HG03460 (cell line): ENCODE measurements around the gene ECT2.
"Not testable (repeated sequence)": the region's sequence is repeated elsewhere in the genome, so short reads cannot be mapped to it uniquely, and the experiment has no call there.

ENCODE experiments used
- ATAC-seq: cut with Tn5 transposase; IDR thresholded peaks from one replicate; pipeline ENCODE4 v1.9.1; 2021; ENCODE audit not compliant: unreplicated experiment

ECT2 gene

DNA sequence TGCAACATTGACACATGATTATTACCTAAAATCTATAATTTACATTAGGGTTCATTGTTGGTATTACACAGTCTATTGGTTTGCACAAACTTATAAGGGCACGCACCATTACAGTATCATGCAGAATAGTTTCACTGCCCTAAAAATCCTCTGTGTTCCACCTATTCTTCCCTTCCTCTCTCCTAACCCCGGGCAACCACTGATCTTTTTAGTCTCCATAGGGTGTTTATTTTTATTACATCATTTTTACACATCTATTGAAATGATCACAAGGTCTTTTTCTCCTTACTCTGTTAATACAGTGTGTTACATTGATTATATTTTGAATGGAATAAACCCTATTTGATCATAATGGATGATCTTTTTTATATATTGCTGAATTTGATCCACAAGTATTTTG is 15.5 kb upstream of the ECT2 start:
- ATAC-seq = no peak

DNA sequence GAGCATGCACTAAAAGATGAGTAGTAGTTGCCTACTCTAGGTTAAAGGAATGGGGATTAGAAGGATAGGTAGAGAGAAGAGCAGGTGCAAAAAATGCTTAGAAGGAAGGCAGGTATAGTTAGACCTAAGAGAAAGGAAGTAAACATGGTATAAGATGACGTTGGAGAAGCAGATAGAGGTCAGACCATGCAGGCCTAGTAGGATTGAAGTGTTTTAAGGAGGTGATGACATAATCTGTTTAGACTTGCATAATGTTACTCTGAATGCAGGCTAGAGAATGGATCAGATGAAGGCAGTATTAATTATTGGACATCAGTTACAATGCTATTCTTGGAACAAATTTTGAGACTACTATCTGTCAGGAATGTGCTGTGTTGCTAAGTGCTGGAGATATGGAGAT is 11.1 kb upstream of the ECT2 start:
- ATAC-seq = no peak

DNA sequence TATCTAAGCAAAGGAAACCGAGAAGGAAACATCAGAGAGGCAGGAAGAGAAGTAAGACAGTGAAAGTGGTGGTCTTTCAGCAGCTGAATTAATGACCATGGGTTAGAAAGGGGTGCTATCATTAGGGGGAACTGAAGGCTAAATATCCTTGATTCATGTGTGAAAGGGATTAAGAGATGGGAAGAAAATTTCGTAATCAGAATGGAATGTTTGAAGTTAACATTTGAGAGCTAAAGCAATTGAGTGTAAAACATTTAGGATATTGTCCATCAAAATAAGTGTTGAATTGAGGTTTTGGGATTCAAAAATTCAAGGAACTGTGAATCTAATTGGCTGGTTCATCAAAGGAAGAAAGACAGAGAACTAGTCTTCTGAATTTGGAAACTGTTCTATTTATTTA is 4.1 kb upstream of the ECT2 start:
- ATAC-seq = no peak

DNA sequence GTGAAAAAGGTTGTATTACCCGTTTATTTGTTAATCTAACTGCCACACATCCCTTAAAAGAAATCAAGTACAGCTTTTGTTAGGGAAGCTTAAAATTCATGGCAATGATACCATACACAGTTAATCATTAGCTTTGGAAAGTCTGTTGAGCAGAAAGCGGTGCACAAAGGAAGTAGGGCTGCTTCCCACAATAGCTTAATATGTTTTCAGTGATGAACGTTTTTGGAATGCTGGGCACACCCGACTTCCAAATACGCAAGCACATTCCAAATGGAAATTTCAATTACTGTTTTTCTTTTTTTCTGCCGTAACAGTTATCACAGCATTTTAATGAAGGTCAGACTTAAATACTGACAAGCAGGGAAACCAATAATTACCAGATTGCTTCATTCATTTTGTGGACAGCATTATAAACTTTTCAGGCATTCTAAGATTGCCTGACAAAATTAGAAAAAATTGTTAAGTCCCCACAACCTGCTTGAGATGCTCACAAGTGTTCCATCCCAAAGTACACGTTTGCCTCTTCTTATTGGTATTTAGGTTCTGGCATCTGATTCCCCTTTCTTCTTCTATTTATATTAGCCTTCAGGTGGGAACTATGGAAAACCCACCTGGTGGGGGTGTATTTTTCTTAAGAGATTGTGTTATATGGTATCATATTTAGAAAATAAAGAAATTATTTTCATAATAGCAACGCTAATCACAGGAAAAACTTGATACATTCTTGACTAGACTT is 1.1 kb upstream of the ECT2 start:
- ATAC-seq = no peak

DNA sequence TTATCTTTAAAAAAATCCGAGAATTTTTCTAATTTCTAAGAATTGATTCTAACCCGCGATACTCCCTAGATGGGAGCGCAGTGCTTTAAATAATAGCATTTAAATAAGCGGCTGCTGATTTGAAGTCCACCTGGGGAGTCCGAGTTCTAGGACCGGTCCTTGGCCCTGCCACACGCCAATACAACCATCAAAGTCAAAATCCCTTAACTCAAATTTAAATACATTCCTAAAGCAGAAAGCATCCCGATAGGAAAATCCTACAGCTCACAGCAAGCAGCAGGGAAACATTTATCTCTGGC is 508 bp upstream of the ECT2 start:
- ATAC-seq = no peak

DNA sequence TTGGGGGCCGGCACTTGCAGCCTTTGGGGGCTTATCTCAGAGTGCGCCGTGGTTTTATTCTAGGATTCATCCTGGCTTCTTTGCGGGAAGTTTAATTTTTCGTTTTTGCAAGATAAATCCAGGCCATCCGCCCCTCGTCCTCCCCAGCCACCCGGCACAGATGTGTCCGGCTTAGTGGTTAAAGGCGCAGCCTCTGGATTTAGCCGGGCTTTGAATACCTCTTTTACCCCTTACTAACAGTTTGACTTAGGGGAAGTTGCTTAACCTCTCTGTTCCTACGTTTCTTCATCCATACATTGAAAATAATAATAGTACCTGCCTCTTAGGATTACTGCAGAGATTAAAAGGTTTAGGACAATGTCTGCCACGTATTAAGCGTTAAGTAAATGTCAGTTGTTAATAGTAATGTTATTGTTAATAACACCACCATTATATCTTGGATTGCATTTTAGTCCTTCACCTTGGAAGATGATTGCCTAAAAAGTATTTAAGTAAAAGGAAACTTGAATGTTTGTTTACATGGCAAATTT is 714 bp downstream of the ECT2 start:
- ATAC-seq = peak; percentile 24

DNA sequence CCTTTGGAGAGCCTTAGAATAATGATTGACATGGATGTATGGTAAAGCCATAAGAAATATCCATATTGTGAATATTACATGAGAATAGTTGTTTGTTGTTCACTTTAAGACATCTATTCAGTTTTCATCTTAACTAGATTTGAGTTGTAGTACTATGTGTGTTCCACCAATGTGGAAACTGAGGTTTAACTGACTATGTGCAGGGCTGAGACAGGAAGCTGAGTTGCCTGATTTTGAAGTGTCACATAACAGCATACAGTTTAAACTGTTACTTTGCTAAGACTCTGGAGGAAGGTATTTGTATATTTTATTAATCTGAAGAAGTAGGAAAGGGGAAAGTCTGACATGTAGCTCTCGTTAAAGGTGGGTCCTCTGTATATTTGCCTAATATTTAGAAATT is 2.1 kb downstream of the ECT2 start:
- no peak for ATAC-seq

DNA sequence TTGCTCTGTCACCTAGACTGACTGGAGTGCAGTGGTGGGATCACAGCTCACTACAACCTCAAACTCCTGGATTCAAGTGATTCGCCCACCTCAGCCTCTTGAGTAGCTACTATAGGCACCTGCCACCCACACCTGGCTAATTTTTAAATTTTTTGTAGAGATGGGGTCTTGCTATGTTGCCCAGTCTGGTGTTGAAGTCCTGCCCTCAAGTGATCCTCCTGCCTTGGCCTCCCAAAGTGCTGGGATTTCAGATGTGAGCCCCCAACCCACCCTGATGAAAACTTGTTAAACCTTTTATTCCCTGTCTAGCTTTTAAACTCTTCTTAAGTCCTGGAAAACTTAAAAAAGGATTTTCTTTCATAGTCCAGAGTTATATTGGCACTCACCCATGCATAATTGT is 2.6 kb downstream of the ECT2 start:
- no peak for ATAC-seq

DNA sequence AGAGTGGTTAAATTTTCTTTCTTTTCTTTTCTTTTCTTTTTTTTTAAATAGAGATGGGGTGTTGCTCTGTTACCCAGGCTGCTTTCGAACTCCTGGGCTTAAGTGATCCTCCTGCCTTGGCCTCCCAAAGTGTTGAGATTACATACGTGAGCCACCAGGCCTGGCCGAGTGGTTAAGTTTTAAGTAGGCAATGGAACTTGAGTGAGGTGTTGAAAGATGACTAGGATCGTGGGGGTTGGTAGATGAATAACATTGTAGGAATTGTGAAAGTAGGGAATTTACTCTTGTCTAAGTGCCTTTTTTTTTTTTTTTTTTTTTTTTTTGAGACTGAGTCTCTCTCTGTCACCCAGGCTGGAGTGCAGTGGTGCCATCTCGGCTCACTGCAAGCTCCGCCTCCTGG is 9.9 kb downstream of the ECT2 start:
- not testable (repeated sequence) for ATAC-seq

DNA sequence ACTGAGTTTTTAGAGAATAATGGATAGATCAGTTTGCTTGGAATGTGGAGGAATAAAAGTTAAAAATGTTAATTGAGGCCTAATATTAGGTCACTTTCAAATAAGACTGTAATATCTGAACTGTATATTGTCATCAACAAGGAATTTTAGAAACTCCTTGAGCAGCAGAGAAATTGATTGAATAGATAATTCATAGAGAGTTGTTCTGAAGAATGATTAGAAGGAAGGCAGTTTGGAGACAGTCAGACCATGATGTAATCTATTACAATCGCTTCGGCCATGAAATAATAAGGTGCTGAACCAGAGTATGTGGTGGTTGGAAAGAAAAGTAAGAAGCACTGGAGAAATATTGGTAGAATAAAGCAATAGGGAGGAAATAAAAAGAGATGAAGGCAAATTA is 15.7 kb downstream of the ECT2 start:
- ATAC-seq = no peak

DNA sequence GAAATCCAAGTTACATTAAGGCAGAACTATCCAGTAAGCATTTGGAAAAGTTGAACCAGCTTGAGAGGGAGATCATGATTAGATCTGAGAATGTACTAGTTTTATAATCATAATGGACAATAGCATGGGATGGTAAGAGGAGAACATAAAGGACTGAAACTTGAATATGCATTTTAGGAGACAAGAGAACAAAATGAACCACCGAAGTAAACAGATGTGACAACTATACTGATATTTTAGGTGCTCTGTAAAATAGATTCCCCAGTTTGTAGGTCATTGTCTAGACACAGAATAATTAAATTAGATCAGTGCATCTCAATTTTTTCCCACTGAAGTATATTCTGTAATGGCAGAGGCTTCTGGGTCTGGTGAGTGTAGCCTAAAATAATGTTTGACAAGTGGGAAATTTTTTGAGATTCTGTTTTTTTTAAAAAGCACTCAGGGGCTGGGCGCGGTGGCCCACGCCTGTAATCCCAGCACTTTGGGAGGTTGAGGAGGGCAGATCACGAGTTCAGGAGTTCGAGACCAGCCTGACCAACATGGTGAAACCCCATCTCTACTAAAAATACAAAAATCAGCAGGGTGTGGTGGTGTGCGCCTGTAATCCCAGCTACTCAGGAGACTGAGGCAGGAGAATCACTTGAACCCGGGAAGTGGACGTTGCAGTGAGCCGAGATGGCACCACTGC is 16.3 kb downstream of the ECT2 start:
- ATAC-seq = no peak

DNA sequence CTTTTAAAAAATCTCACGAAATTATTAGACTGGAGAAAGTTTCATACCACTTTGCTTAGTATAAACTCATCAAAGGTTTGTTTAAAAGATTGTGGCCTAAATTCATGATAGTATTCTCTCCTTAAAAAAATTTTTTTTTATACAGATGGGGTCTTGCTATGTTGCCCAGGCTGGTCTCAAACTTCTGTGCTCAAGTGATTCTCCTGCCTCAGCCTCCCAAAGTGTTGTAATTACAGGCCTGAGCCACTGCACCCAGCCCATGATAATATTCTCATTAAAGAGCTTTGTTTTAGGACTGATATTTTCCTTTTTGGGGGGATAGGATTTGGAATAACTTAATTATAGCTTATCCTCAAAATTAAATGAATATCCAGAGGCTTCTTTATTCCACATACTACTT is 19.9 kb downstream of the ECT2 start:
- ATAC-seq = no peak

DNA sequence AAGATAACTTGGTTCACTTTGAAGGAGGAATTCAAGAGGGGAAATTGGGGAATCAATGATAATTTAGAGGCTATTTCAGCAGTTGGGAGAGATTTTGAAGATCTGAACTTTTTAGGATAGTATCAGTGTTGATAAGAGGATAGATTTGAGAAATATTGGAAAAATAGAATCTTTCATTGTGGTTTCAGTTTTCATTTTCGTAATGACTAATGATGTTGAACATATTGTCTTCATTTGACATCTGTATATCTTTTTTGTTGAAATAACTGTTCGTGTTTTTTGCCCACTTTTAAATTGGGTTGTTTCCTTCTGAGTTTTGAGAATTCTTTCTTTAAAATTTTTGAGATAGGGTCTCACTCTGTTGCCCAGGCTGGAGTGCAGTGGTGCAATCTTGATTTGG is 21.1 kb downstream of the ECT2 start:
- no peak for ATAC-seq

DNA sequence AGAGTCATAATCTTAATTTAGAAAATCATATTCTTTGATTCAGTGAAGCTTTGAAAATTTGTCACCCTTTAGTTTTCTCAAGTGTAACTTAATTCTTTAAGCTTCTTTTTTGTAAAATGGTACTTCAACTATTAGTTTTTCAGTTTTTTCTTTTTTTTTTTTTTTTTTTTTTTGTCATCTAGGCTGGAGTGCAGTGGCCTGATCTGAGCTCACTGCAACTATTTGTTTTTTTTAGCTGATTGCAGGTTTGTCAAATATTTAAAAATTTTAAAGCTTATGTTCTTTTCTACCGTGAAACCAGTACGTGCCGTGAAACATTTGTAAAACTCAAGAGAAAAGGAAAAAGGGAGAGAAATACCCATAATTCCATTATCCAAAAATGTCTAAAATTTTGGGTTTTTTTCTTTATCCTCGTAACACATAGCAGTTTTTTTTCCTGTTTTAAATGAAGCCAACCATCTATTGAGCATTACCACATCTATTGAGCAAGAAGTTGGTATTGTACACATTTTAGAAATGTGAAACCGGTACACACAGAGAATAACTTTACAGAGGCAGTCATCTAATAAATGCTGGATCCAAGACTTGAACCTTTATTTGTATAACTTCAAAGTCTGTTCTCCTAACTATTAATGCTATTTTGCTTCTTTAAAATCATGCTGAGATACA is 25.7 kb downstream of the ECT2 start:
- no peak for ATAC-seq

DNA sequence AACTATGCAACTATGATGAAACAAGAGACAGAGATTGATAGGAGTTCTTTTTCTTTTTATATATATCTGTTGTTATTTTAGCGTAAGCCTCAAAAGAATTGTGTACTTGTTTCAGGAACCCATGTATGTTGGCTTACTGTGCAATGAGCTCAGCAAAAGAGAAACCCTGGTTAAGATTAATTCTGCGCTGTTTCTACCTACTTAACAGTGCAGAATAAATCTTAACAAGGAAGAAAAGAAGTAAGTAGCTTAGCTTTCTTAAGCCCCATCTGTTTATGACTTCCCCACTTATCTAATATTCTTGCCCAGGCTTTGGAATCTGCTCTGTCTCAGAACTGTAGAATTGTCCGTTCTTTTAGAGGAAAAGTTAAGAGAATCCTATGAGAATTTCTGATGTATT is 27.4 kb downstream of the ECT2 start:
- ATAC-seq = no peak

DNA sequence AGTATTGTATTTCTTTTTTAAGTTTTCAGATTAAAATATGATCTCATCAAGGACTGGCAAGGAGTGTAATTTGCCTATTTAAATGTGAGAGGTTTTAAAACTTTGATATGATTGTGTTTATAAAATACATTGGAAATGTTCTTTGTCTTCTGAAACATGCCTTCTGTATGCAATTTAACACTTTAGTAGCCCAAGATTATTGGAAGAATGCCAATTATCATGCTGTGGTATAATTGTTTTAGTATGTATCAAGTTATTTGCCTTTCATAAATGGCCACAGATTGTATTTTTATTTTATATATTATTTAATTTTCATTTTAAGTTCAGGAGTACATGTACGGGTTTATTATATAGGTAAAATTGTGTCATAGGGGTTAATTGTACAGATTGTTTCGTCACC is 31.7 kb downstream of the ECT2 start:
- ATAC-seq = no peak

DNA sequence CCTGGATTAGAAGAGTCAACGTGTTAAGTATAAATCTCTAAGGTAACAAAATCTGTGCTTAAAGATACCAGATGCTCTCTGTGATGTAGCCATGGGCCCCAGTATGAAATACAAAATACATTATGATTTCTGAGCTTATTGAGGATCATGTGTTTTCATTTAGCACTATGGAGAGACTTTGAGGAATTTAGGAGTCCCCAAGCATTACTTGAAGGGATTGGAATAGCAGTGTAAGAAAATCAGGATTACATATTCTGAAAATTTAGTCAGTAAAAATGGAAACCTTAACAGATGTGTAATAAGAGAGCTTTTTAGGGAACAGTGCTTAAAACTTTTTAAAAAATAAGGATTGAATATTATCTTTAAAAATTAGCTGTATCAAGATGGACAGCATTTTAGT is 35.5 kb downstream of the ECT2 start:
- no peak for ATAC-seq

DNA sequence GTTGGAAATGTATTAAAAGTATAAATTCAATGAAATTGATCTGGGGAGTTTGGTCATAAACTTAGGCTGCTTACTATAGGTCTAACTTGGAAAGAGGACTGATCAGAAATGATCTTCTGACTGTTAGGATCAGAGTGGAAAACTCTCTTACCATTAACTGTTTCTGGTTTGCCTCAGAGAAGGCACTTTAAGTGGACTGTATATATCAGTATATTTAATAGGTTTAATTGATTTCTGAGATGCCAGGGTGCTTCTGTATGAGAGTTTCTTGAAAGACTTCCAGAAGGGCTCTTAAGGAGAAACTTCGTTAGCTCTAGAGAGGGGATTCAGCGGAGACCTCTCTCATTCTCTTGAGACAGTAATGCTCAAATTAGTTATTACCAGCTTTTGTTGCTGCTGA is 36.5 kb downstream of the ECT2 start:
- ATAC-seq = no peak

DNA sequence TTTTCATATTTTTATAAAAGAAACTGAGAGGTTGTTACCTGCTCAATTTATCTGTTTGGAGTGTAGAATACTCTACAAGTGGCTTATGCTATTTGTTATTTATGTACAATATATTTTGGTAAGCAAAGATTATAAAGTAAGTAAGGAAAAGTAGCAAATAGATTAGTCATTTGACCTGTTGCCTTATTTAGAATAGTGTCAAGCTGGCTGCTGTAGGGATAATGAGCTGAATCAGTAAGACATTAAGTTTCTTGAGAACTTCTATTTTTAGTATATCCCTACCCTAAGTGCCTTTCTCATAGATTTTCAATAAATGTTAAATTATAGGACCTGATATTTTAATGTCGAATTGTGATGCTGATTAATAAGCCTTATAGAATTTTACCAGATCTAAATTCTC is 37.2 kb downstream of the ECT2 start:
- ATAC-seq = no peak

DNA sequence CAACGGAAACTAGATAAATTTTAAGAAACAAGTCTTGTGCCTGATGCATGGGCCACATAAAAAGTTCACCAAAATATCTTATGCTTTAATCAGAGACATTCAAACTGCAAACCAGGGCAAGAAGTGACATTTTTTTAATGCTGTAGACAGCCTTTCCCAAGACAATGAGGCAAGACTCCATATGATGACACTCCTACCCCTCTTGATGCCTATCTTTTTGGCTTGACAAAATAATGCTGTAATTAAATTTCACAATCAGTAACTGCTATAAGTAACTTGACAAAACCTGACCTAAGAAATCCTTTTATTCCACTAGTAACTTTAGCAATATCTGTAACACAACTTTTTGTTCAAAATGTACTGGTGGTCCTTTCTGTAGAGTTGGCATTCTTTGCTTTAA is 48.7 kb downstream of the ECT2 start:
- ATAC-seq = no peak

DNA sequence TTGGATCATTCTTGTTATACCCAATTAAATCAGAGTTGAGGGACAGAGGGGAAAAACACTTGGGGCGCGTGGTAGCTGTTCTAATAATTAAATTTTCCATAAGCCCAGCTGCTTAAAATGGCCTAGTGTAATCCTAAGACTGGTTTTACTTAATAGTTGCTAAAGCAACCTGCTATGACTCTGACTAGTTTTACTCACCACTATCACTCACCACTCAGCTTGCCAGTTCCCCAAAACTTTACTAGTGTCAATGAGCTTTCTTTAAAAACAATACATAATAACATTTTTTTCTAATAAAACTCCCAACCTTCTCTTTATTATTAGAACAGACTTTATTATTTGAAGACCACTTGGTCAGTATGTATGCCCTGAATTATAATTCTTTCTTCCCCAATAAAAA is 49.6 kb downstream of the ECT2 start:
- no peak for ATAC-seq

DNA sequence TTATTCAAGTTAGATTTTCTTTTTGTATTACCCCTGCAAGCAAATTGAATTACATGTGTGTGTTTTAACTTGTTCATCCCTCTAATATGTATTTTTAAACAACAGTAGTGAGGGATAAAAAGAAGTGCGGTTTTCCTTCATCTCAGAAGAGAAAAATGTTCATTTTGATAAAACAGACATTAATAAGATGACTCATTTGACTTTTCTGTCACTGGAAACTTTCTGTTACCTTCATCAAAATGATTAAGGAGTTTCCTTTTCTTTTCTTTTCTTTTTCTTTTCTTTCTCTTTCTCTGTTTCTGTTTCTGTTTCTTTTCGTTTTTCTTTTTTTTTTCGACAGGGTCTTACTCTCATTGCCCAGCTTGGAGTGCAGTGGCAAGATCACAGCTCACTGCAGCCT is 53.0 kb downstream of the ECT2 start:
- ATAC-seq = no peak
